SIG-M5 (cell line): ENCODE data around the gene CYP2W1.
A peak's percentile ranks its signal among the peaks of the same experiment; 100 is the strongest.

Experiments used
- DNase-seq: peaks from one replicate; lab custom pipeline; 2025; lab: John Stamatoyannopoulos, UW

CYP2W1 gene

GRCh38 chr7:1016577-1017531 is 33.9 kb downstream of the CYP2W1 start:
- DNase-seq = no peak

- DNase-seq = no peak
Measured at GRCh38 chr7:1017586-1018333, 34.8 kb downstream of the CYP2W1 start.

DNA sequence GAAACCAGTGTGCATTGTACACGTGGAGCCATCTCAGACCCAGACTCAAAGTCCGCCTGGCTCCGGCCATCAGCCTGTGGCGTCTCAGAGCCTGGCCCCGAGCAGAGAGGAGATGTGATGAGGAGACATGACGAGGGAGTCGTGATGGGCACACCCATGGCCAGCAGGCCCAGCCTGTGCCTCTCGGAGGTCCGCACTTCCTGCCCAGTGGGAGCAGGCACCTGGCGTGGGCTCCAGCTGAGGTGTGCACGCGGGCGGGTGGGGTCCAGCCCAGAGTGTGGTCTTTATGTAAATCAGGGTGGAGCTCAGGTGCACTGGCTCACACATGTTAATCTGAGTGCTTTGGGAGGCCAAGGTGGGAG is 35.3 kb downstream of the CYP2W1 start:
- no peak for DNase-seq

DNA sequence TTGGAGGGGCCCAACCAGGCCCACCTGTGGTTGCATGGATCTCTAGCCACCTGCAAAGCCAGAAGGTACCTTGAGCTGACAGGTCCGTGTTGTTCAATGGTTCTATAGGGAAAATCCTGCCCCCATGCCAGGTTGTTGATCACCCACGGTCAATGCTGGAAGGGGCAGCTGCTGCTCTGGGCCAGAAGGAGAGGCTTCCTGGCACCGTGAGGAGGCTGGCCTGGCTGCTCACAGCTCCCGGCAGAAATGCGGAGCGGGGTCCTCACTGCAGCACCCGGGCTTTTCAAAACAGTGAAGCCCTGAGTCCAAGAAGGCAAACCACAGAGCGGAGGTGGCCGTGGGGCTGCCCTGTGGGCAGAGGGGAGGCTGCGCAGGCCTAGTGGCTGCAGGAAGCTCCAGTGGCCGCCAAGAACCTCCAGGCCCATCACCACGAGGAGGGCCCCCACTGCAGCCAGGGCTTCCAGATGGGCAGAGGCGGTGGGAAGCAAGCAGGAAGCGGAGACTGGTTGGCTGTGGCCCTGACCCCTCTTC is 36.3 kb downstream of the CYP2W1 start:
- no peak for DNase-seq

- DNase-seq = no peak
Measured at GRCh38 chr7:1019789-1020610, 37.0 kb downstream of the CYP2W1 start.

DNA sequence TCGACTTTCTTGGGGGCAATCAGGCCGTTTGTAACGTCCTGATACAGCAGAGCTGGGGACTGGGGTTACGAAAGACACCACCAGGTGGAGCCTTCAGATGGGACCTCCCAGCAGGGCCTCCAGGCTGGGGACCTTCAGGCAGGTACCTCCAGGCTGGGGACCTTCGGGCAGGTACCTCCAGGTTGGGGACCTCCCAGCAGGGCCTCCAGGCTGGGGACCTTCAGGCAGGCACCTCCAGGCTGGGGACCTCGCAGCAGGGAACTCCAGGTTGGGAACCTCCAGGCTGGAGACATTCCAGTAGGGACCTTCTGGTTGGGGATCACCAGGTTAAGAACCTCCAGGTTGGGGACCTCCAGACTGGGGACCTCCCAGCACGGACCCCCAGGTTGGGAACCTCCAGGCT is 37.9 kb downstream of the CYP2W1 start:
- DNase-seq = no peak

DNA sequence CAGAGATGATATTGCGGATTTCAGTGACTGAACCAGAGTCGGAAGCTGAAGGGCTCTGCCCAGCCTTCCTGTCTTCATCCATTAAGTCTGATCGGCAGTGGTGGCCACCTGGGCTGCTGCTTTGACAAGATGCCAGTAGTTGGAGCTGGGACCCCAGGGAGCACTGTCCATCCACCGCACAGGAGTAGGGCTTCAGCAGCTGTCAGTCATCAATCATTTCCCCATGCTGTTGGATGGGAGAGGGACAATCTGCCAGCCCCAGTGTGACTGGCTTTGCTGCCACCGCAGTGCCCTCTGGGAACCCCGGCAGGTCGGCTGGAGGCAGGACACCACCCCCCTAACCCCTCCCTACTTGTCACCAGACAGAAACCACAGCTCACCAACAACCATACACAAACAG is 38.4 kb downstream of the CYP2W1 start:
- no peak for DNase-seq

GRCh38 chr7:1021931-1022330 is 39.0 kb downstream of the CYP2W1 start:
- no peak for DNase-seq

DNA sequence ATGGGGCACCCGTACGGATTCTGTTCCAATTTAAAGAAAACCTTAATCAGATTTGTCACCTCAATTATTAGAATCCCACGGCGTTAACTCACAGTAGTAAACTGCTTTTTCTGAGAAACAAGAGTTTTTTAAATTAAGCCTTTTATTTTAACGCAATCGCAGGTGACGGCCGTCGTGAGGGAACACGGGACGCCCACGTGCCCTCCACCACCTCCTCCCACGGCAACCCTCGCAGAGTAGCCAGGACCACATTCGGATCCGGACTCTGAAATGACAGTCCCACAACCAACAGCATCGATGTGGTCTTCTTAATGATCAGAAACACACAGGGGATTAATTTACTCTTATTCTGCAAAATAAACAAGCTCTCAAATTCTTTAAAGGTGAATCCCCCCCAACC is 39.4 kb downstream of the CYP2W1 start:
- DNase-seq = no peak

GRCh38 chr7:1022801-1023465 is 40.0 kb downstream of the CYP2W1 start:
- no peak for DNase-seq

DNA sequence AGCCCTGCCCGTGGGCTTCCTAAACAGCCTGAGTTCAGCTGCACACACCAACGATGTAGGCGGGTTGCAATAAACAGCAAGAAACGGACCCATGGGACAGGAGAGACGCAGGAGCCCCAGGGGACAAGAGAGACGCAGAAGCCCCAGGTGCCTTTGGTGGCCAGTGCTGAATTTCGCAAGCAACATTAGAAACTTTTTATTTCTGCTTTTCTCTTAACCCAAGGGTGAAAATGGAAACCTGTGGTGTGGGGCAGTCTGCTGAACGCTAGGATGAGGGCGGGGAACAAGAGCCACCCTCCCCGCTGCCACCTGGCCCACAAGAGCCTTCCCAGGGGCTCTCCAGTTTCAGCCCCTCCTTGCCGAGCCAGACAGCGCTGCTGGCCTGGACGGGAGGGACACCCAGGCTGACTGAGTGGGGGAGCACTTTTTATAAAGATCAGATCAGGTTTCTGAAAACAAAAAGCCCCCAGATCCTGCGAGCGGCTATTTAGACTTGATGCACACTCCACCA is 41.4 kb downstream of the CYP2W1 start:
- no peak for DNase-seq

GRCh38 chr7:1024876-1025742 is 42.1 kb downstream of the CYP2W1 start:
- DNase-seq = no peak

- no peak for DNase-seq
Measured at GRCh38 chr7:1025743-1026581, 43.0 kb downstream of the CYP2W1 start.

DNA sequence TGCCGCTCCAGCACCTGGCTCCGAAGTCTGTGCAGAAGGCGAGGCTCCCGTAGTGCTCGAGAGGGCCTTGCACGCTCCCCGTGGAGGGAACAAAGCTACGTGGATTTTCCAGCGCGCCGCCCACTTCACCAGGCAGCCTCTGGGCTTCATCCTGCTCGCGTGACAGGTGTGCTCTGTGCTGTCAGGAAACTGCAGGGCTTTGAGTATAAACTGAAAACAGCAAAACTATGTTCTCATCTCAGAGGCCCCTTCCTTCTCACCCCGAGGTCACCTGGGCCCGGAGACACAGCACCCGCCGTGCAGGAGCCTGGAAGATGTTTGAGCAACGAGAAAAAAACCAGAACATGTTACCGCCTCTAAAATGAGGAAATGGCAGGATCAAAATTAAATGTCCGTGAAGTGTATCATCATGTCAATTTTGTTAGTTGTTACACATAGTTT is 43.8 kb downstream of the CYP2W1 start:
- no peak for DNase-seq

GRCh38 chr7:1027242-1028043 is 44.5 kb downstream of the CYP2W1 start:
- no peak for DNase-seq

DNA sequence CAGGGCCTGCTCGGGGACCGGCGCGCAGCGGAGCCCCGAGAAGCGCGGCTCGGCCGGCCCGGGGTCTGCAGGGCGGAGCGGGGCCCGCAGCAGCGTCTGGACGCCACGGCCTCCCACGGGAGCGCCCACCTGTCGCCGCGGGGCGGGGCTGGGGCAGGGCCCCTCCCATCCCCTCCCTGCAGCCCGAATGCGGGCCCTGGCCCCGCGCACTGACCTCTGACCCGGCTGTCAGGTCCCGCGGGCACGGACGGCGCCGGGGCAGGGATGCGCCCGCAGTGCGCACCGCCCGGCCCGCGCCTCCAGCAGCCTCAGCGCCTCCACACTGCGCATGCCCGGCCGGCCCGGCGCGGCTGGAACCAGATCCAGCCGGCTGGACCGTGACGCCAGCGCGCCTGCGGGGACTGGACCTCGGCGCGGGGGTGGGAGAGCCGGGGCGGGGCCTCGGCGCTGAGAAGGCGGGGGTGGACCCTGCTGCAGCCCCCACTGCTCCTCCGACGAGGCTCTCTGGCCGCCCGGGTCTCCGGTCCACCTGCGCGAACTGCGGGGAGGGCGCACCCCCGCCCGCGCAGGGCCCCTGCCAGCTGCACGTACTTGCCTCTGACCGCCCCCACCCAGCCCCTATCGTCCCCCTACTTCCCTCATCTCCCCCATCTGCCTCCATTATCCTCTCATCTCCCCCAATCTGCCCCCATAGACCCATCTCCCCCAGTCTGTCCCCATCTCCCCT is 45.2 kb downstream of the CYP2W1 start:
- DNase-seq = no peak

GRCh38 chr7:1028775-1029636 is 46.0 kb downstream of the CYP2W1 start:
- DNase-seq = peak; percentile 55
